ENCODE measurements around the gene DLK2. TPM values are rescaled to one million over a fixed set of nuclear protein-coding genes. Genes with fewer than 3 reads are reported as not detected.
A peak's percentile ranks its signal among the peaks of the same experiment; 100 is the strongest.

DLK2 gene
- total and polyA plus RNA-seq, 2 of the 13 experiments (the other 11 are each of a cell fraction or from before 2014, with no cell fraction given) = 1.2 to 3.8 TPM

- TF ChIP-seq IKZF1 (IDR thresholded peaks at IDR 0.05) (no peak), ZNF557 (CRISPR knock-in tag; IDR thresholded peaks at IDR 0.05) (no peak), ZNF329 (CRISPR knock-in tag; IDR thresholded peaks at IDR 0.05; ENCODE audit: low read depth) (no peak), ZNF317 (CRISPR knock-in tag; IDR thresholded peaks at IDR 0.05) (peak; percentile 60), GTF2F1 (IDR thresholded peaks at IDR 0.05; ENCODE audit: low read length) (no peak), ZNF691 (CRISPR knock-in tag; IDR thresholded peaks at IDR 0.05; ENCODE audit: borderline replicate concordance, low read depth) (peak; percentile 53; the same call in 1 of the 2 replicates), IKZF4 (CRISPR knock-in tag; IDR thresholded peaks at IDR 0.05; ENCODE audit: borderline replicate concordance, low read depth, not compliant biosample characterization) (peak; percentile 60), ZC3H4 (CRISPR knock-in tag; IDR thresholded peaks at IDR 0.05; ENCODE audit: borderline replicate concordance) (no peak), MTERF4 (CRISPR knock-in tag; IDR thresholded peaks at IDR 0.05) (peak; percentile 91; the same call in 1 of the 2 replicates), ZNF138 (CRISPR knock-in tag; IDR thresholded peaks at IDR 0.05; ENCODE audit: low read depth) (no peak), ZBTB46 (CRISPR knock-in tag; IDR thresholded peaks at IDR 0.05; ENCODE audit: borderline replicate concordance) (no peak), ZNF652 (CRISPR knock-in tag; IDR thresholded peaks at IDR 0.05; ENCODE audit: borderline replicate concordance, low read depth) (no peak), PRDM4 (CRISPR knock-in tag; IDR thresholded peaks at IDR 0.05; ENCODE audit: borderline replicate concordance) (no peak), ZBTB43 (CRISPR knock-in tag; conservative IDR thresholded peaks at IDR 0.05) (no peak), ZNF687 (CRISPR knock-in tag; IDR thresholded peaks at IDR 0.05) (peak; percentile 96)
Observed at GRCh38 chr6:43454696-43455530, 435 bp downstream of the DLK2 start (continued).
